HL-60 (cell line): ENCODE measurements around the gene PBX1.

Experiments used
- GABPA ChIP-seq: IDR thresholded peaks from 2 replicates; pipeline ENCODE4 v1.6.1; 2012; ENCODE audit warnings: low read depth
- POLR2AphosphoS5 ChIP-seq: IDR thresholded peaks from 2 replicates; pipeline ENCODE4 v1.6.1; 2012; ENCODE audit warnings: low read depth
- REST ChIP-seq: IDR thresholded peaks from 2 replicates; pipeline ENCODE4 v1.6.1; 2012; ENCODE audit warnings: low read depth; ENCODE audit not compliant: insufficient replicate concordance
- SPI1 ChIP-seq: IDR thresholded peaks from 2 replicates; pipeline ENCODE4 v1.6.1; 2012; ENCODE audit warnings: low read depth, mild to moderate bottlenecking, borderline replicate concordance
- TF ChIP-seq, protein P1 (sequence below): IDR thresholded peaks from one replicate; pipeline ENCODE4 v1.5.1; 2011; ENCODE audit warnings: low read length, control low read depth, inconsistent platforms; ENCODE audit not compliant: insufficient read depth

DNA sequence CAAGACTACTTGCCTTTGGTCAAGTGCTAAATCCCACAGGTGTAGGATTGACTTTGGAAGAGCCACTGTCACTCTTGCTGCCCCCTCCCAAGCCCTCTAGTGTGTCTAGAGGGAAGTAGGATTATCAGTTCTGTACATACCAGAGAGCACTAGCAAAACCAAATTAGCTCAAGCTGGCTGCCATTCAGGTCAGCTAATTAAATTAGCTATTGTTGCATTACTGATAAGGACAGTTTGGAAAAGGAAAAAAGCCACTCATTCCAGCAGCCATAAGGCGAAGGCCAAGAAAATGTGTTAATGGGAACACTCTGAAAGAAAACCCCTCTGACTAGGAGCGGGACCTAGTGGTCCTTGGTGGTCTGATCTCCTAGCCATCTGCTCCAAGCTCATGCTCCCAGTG lies 321.7 kb downstream of the PBX1 start:
- TF ChIP-seq, protein P1, sequence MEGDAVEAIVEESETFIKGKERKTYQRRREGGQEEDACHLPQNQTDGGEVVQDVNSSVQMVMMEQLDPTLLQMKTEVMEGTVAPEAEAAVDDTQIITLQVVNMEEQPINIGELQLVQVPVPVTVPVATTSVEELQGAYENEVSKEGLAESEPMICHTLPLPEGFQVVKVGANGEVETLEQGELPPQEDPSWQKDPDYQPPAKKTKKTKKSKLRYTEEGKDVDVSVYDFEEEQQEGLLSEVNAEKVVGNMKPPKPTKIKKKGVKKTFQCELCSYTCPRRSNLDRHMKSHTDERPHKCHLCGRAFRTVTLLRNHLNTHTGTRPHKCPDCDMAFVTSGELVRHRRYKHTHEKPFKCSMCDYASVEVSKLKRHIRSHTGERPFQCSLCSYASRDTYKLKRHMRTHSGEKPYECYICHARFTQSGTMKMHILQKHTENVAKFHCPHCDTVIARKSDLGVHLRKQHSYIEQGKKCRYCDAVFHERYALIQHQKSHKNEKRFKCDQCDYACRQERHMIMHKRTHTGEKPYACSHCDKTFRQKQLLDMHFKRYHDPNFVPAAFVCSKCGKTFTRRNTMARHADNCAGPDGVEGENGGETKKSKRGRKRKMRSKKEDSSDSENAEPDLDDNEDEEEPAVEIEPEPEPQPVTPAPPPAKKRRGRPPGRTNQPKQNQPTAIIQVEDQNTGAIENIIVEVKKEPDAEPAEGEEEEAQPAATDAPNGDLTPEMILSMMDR: no peak
- TF ChIP-seq GABPA: no peak
- TF ChIP-seq REST: no peak
- TF ChIP-seq POLR2AphosphoS5: no peak
- TF ChIP-seq SPI1: no peak
